D721Med (cell line): ENCODE measurements around the gene FLT4.
"Not testable (repeated sequence)": the region's sequence is repeated elsewhere in the genome, so short reads cannot be mapped to it uniquely, and the experiment has no call there.

Experiments used
- DNase-seq: peaks from one replicate; pipeline ENCODE4 v3.0.0; 2011; ENCODE audit warnings: low spot score; ENCODE audit not compliant: insufficient read length
- FAIRE-seq: peaks from 2 replicates; lab custom pipeline; 2011; peaks lifted over from hg19 to GRCh38; lab: Jason Lieb, UNC
- TF ChIP-seq, protein P1 (sequence below): IDR thresholded peaks from 2 replicates; pipeline ENCODE4 v1.5.1; 2012; ENCODE audit warnings: mild to moderate bottlenecking, control low read depth; ENCODE audit not compliant: insufficient read depth; ENCODE audit errors: missing control alignments

The FLT4 gene

DNA sequence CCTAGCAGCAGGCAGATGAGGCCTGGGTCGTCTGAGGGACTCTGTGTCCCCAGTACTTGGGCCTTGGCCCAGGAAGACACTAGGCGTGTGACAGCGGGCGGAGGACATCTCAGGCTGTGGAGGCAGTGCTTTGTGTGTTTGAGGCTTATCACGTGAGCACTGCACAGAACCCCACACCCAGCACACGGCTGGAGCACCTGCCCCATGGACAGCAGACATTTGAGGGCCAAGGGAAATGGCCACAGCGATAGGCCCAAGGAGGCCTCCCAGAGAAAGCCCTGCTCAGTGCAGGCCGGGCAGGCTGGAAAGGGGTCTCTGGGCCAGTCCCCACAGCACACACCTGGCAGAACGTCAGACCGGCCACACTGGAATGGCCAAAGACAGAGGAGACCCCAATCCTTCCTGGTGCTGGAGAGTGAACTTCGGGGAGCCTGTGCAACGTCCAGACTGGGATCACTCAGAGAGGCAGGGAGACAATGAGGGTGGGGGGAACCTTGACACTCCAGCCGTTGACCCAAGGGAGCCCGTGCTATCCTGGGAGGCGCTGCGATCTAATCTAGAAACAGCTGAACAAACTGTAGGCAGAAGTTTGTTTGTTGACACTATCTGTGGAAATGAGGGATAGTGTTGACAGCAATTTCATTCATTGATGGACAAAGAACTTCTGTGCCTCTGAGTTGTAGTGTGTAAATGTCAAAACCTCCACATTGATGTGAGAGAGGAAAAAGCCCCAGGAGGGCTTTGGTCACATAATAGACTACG is 19.6 kb upstream of the FLT4 start:
- FAIRE-seq (no peak), DNase-seq (no peak)
- TF ChIP-seq, protein P1, sequence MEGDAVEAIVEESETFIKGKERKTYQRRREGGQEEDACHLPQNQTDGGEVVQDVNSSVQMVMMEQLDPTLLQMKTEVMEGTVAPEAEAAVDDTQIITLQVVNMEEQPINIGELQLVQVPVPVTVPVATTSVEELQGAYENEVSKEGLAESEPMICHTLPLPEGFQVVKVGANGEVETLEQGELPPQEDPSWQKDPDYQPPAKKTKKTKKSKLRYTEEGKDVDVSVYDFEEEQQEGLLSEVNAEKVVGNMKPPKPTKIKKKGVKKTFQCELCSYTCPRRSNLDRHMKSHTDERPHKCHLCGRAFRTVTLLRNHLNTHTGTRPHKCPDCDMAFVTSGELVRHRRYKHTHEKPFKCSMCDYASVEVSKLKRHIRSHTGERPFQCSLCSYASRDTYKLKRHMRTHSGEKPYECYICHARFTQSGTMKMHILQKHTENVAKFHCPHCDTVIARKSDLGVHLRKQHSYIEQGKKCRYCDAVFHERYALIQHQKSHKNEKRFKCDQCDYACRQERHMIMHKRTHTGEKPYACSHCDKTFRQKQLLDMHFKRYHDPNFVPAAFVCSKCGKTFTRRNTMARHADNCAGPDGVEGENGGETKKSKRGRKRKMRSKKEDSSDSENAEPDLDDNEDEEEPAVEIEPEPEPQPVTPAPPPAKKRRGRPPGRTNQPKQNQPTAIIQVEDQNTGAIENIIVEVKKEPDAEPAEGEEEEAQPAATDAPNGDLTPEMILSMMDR, result no peak

GRCh38 chr5:180666812-180667211 is 17.4 kb upstream of the FLT4 start:
- no peak for FAIRE-seq
- DNase-seq, result no peak
- TF ChIP-seq, protein P1, result no peak

DNA sequence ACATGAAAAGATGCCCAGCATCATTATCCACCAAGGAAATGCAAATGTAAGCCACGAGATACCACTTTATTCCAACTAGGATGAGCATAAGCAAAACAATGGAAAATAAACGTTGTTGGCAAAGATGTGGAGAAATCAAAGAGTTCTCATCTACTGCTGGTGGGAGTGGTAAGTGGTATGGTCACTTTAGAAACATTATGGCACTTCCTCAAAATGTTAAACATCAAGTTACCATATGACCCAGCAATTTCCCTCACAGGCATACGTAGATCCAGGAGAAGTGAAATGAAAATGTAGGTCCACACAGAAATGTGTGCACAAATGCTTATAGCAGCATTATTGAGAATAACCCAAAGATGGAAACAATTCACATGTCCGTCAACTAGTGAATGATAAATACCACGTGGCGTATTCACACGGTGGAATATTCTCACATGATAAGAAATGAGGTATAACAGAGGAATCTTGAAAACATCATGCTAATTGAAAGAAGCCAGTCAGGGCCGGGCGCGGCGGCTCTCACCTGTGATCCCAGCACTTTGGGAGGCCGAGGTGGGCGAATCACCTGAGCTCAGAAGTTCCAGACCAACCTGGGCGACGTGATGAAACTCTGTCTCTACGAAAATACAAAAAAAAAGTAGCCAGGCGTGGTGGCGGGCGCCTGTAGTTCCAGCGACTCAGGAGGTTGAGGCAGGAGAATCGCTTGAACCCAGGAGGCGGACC is 16.4 kb upstream of the FLT4 start:
- DNase-seq (no peak), FAIRE-seq (no peak)
- TF ChIP-seq, protein P1, result no peak

GRCh38 chr5:180658774-180659564 is 9.6 kb upstream of the FLT4 start:
- FAIRE-seq (no peak), DNase-seq (no peak)

GRCh38 chr5:180655243-180655642 is 5.8 kb upstream of the FLT4 start:
- not testable (repeated sequence) for DNase-seq, FAIRE-seq

More at GRCh38 chr5:180658774-180659564, 9.6 kb upstream of the FLT4 start:
- TF ChIP-seq, protein P1, result no peak

DNA sequence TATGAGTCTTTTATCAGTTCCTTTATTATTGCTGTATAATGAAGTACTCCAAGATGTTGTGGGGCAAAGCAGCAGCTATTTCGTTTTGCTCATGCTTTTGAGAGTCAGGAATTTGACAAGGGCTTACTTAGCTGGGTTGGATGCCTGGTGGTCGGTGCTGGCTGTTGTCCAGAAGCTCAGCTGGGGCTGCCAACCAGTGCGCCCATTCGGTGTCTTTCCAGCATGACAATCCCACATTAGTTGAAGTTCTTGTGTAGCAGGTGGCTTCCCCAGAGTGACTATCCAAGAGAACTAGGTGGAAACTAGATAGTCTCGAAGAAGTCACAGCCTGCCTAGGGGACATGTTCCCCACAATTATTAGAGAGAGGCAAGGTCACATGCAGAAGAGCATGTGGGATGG is 3.4 kb upstream of the FLT4 start:
- no peak for FAIRE-seq
- TF ChIP-seq, protein P1, result no peak
- DNase-seq, result no peak

- DNase-seq (no peak), FAIRE-seq (no peak)
- TF ChIP-seq, protein P1, result no peak
Measured at GRCh38 chr5:180652346-180652745, 2.9 kb upstream of the FLT4 start.
